Measurements from ENCODE around the gene HOXB6. TPM values are rescaled to one million over a fixed set of nuclear protein-coding genes. Genes with fewer than 3 reads are reported as not detected.

Gene HOXB6
- total RNA-seq, 1 experiment from 2014 or later = 40.2 TPM

DNA sequence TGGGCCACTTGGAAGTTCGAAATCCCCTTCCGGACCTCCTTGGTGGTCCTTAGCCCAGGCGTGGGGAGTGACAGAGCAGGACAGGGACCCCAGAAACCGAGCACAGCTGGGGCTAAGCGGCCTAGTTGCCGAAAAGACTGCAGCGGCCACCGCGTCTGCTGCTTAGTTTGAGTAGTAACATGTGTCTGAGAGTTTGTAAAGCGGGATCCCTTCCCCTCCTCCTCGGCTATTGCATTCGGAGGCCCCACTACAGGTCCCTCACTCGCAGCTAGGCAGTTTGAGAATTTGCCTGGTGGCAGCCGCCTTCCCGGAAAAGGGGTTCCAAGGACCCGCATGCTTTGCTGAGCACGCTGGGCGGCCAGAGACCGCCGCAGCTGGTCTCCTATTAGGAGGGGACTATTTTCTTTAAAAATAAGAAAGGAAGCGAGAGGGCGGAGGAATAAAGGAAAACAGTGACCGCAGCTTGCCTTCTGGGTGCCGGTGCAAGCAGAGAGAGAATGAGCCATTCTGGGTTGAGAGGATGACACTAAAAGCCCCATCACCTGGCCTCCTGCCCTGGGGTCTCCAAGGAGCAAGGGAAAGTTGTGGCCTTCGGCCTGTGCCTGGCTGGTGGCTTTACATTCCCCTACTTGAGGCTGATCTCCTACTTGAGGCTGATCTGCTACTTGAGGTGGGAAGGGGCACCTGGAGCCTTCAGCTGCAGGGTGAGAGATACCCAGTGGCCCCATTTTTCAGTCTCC, 10.1 kb downstream of the HOXB6 start:
- DNase-seq (ENCODE audit: low spot score) = peak; percentile 31

DNA sequence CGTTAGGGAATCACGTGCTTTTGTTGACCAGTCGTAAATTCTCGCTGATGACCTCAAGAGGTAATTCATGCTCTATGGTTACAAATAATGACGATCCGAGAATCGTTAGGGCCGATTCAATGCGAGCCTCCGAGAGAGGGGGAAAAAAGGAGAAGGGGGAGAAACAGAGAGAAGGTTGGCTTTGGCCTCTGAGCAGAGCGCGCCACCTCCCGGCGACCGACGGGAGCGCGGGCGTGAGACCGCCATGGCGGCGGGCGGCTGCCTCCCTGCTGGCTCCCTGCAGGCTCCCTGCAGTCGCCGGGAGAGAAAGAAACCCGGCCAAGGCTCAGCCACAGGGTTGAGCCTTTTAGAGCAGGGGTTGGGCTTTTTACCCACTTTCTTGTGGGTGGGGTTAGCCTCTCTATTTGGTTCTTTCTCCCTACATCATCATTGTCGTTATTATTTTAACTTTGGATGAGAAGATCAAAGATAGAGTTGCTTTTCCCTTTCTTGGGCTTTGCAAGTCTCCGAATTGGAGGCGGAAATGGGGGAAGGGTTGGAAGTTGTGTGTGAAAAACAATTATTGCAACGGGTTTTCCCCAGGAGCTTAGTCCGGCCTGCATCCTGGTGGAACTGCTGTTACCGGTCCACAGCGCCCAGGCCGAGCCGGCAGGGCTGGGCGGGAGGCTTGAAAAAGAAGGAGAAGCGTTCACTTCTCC, 10.8 kb downstream of the HOXB6 start:
- peak; percentile 96 for DNase-seq (ENCODE audit: low spot score)

DNA sequence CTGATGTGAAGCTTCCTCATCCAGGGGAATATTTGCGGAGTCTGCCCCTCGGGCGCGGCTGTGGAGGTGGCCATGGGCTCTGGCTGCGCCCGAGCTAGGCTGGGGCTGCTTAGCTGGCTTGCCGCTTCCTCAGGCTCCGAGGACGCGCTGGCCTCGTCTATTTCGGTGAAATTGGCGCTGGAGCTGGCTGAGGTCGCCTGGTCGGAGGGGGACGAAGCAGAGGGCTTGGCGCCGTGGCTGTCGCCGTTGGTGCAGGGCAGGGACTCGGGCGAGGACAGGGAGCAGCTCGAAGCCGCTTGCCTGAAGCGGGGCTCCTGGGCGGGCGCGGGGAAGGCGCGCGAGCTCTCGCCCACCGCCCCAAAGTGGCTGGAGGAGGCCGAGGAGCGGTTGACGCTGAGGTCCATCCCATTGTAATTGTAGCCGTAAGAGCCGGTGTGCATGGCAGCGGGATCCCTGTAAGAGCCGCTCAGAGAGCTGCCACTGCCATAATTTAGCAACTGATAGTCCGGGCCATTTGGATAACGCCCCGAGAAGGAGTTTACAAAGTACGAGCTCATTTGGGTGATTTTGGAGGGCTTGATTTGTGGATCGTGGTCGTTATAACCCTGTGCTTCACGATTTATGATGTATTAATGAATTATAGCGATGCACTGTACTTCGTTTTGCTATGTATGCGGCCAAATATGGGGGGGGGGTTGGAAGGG, 11.5 kb downstream of the HOXB6 start, which contains the start of gene HOXB5:
Gene HOXB5 (minus strand): TSS at position 654 of the 704 bp plus-strand sequence. CDS start 97 bp downstream, at position 557.
- DNase-seq (ENCODE audit: low spot score) = no peak

- no peak for DNase-seq (ENCODE audit: low spot score)
Measured at GRCh38 chr17:48592577-48592976, 12.2 kb downstream of the HOXB6 start.

GRCh38 chr17:48592057-48592514, 12.7 kb downstream of the HOXB6 start:
- DNase-seq (ENCODE audit: low spot score) = peak; percentile 30

DNA sequence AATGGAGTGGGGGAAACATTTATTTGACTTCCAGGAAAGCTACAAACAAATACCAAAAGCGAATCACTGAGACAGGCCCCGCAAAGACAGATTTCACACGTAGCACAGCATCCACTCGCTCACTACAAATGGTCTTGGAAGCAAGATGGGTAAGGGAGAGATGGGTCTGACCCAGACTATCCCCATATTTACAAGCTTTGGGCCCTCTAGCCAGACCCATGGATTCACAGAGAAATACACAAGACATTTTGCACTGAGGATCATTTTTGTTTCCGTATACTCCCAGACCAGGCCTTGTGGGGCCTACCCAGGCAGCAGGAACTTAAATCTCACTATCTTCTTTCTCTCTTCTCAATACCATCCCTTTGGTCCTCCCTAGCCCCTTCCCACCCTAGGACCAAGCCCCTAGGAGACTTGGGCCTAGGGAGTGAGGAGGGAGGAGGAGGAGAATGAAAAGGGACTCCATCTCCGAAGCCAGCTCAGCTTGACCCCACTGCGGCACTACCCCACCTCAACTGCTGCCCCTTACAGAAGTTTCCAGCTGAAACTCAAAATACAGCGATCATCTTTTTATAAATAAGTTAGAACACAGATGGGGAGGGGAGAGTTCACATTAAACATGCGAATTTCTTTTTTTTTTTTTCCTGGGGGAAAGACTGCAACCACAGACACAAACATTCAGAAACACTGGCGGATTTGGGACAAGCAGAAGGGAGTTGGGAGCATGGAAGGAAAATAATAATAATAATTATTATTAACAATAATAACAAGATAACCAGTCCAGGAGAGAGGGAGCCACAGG, 13.3 kb downstream of the HOXB6 start:
- DNase-seq (ENCODE audit: low spot score) = peak; percentile 29

DNA sequence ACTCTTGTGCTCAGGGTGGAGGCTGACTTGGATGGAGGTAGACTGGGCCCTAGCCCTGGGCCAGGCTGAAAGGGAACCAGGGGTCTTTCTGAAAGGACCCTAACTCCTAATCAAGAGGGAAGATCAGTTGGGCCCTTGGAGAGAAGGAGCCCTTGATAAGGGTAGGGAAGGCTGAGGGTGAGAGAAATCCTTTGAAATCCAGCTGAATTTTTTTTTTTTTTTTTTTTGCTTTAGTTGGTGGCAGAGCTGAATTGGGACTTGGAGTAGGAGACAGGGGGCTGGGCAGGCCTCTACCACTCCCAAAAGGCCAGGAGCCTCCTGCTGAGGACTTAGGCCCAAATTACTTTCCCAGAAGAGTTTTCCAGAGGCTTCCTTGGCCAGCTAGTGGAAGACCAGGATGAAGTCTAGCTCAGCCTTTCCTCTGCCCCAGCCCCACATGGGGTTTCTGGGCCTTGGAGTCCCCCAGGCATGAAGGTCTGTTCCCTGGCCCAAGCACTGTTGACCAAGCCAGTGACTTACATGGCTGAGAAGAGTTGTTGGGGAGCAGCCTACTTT, 14.1 kb downstream of the HOXB6 start:
- peak; percentile 44 for DNase-seq (ENCODE audit: low spot score)

DNA sequence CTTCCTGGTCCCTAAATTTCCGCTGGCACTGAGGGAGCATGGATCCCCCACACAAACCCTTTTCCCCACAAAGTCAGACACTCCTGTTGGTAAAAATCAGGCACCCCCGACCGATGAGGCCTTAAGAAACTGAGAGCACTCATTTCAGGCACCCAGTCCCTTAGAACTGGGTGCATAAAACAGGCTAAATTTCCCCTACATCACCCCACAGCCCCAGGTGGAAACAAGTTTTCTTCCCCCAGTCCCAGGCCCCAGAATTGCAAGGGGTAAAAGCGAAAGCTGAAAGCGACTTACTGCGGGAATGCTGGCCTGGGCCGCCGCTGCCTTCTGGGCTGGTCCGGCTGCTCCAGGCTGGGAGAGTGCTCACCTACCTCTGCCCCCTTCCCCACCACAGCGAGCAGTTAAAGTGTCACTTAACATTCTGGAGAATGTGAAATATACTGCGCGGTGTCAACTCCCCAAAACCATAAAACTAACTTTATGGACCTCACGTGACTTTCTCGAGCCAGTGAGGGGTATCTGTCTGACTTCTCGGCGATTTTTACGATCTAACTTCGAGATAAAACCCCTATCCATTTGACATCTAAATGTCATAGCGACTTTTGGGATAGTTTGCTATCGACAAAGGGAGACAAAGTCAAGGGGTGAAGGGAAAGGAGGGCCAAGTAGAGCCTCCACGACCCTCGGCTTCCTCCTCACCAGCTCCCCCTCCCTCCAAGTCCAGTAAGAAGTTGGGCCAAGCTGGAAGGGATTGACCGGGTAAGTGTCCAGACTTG, 14.8 kb downstream of the HOXB6 start, which contains the start of gene HOXB3:
Gene HOXB3 (minus strand): TSS at position 411 of the 776 bp plus-strand sequence. CDS start 37,767 bp downstream, outside the sequence.
- peak; percentile 94 for DNase-seq (ENCODE audit: low spot score)

- DNase-seq (ENCODE audit: low spot score) = peak; percentile 66
Measured at GRCh38 chr17:48589060-48589830, 15.5 kb downstream of the HOXB6 start.

GRCh38 chr17:48588528-48588927, 16.3 kb downstream of the HOXB6 start:
- peak; percentile 43 for DNase-seq (ENCODE audit: low spot score)

DNA sequence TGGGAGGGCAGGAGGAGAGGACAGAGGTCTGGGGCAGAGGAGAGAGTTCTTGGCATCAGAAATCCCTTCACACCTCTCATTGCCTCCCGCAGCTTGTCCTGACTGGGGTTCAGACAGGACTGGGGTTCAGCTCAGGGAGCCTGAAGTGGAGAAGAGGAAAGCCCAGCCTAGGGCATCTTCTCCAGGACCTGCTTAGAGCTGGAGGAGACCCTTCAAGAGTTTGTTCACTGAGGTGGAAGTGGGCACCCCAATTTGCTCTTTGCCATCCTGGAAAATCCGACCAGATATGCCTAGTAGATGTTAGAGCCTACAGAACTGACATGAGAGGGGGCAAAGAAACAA, 16.7 kb downstream of the HOXB6 start:
- peak; percentile 59 for DNase-seq (ENCODE audit: low spot score)

- DNase-seq (ENCODE audit: low spot score) = peak; percentile 80
Measured at GRCh38 chr17:48587276-48588073, 17.3 kb downstream of the HOXB6 start.

DNA sequence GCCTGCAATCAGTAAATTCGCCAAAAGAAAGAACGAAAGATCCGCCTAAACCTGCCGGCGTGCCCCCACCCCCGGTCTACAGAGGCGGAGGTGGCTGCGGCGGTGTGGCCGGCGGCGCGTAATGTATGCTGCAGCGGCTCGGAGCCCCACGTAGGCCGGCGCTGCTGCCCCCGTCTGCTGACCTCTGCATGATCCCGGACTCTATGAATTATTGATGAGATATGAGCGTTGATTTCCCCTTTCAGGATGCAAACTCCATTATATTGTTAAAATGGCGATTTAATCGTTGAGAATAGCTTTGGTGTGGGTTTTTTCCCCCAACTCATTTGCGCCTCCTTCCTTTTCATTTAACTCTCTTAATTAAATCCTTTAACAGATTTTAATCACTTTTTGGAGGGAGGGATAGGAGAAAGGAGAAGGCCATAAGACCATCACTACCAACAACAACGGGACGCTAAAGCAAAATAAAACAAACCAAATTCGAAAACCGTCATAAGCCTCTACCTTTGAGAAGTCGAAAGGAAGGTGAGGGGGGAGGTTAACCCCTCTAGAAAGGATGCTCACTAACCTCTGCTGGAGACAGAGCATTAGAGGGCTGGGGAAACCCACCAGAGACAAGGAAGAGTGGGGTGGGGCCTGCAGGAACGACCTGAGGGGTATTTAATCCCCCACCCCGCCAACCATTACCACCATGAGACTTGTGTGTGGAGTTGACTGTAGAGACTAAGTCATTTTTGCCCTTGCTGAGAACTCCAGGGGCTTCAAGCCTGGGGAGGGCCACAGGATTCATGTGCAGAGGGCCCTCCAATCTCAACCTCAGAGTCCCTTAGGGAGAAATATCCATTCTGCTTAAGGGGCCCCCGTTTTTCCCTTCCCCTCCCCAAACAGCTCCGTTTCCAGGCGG, 18.2 kb downstream of the HOXB6 start:
- DNase-seq (ENCODE audit: low spot score) = peak; percentile 46

- DNase-seq (ENCODE audit: low spot score) = peak; percentile 52
Measured at GRCh38 chr17:48584223-48584741, 20.5 kb downstream of the HOXB6 start.

- no peak for DNase-seq (ENCODE audit: low spot score)
Measured at GRCh38 chr17:48583708-48584222, 21.0 kb downstream of the HOXB6 start.

DNA sequence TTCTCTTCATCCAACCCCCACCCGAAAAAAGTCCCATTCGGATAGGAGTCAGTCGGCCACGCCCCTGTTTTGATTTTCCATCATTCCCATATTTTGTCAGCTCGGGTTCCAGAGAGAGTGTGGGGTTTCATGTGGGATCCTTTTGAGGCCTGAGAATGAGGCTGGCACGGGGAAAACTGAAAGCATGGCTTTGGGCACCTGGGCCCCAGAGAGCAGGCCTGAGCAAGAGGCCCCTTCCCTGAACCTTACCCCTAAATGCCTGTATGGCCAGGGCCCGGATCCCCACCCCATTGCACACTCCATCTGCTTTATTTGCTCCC, 22.1 kb downstream of the HOXB6 start:
- no peak for DNase-seq (ENCODE audit: low spot score)

All from A172 (cell line).